Naive thymus-derived CD8-positive, alpha-beta T cell (primary cell): ENCODE results near the gene UHRF2. TPM values are rescaled to one million over a fixed set of nuclear protein-coding genes. Genes with fewer than 3 reads are reported as not detected.

Source experiments
- ATAC-seq, 2 donors: fragments of 150-1000 bp; cut with Tn5 transposase in 1 of 2; sonication (Bioruptor Pico), chemical (Tn5 transposase) in 1 of 2; 1 replicate in 1 of 2; 2 replicates in 1 of 2; pipeline ENCODE4 v1.10.0; 2021; ENCODE audit warnings: mild to moderate bottlenecking in 2 of 2, moderate library complexity in 2 of 2
- POLR2A ChIA-PET: fragments of 350-600 bp; sonication (Branson Sonifier 250); formaldehyde crosslinking; loops from one replicate; lab custom pipeline; 2021; ENCODE audit warnings: antibody characterized with exemption; lab: Charles Lee
- DNase-seq, 10 donors: peaks; one replicate each; pipeline versions ENCODE4 v3.0.0 to v3.0.0-alpha.2; 2020 to 2022
- H3K27ac Mint-ChIP-seq, 10 donors: one replicate each; pipeline ENCODE4 v1.8.0; 2020 to 2022; ENCODE audit warnings: mild to moderate bottlenecking in 10 of 10, mixed read lengths in 10 of 10, moderate library complexity in 4 of 10, inconsistent platforms in 1 of 10
- H3K27me3 Mint-ChIP-seq, 5 donors: one replicate each; pipeline ENCODE4 v1.8.0; 2021 to 2022; ENCODE audit warnings: mixed read lengths in 5 of 5
- H3K36me3 Mint-ChIP-seq, 3 donors: one replicate each; pipeline ENCODE4 v1.8.0; 2020 to 2022; ENCODE audit warnings: mixed read lengths in 3 of 3, mild to moderate bottlenecking in 2 of 3, inconsistent platforms in 1 of 3
- H3K4me1 Mint-ChIP-seq, 4 donors: one replicate each; pipeline ENCODE4 v1.8.0; 2021 to 2022; ENCODE audit warnings: mixed read lengths in 4 of 4
- H3K4me3 Mint-ChIP-seq, 10 donors: one replicate each; pipeline ENCODE4 v1.8.0; 2020 to 2022; ENCODE audit warnings: mild to moderate bottlenecking in 10 of 10, mixed read lengths in 10 of 10, moderate library complexity in 6 of 10, inconsistent platforms in 1 of 10
- H3K9me3 Mint-ChIP-seq, 9 donors: one replicate each; pipeline ENCODE4 v1.8.0; 2020 to 2022; ENCODE audit warnings: mixed read lengths in 9 of 9, mild to moderate bottlenecking in 3 of 9, inconsistent platforms in 1 of 9, moderate library complexity in 1 of 9
- polyA plus RNA-seq, 3 donors: library from polyadenylated mRNA; unstranded; fragments of 300-500 nt; fragmentation: Illumina TruSeq; gene quantifications; one replicate each; pipeline ENCODE4 v1.2.3, GENCODE V29; 2021
- total RNA-seq, 8 experiments: library from RNA in 2 of 8; stranded (reverse) in 2 of 8; gene quantifications; one replicate each; pipeline ENCODE4 v1.2.3 and lab custom pipeline; 2021 to 2026

The UHRF2 gene
- total and polyA plus RNA-seq, 5 experiments from 2014 or later = 9.4 to 125 (median 13.1) TPM

GRCh38 chr9:6549106-6549800 lies 136.3 kb downstream of the UHRF2 start:
- Mint-ChIP-seq H3K27ac (no peak overlapping the region), H3K36me3 (no peaks in the 10 kb centered on the region), H3K27me3 (peaks cover 0 to 1% (median 0%) of the 10 kb centered on the region in 5 donors), H3K4me1 (no peaks in the 10 kb centered on the region), H3K4me3 (no peak overlapping the region), H3K9me3 (no peaks in the 10 kb centered on the region)
- ATAC-seq (no peak), DNase-seq (no peak)
- POLR2A ChIA-PET = no interaction called here

- Mint-ChIP-seq H3K4me1 (no peaks in the 10 kb centered on the region), H3K9me3 (no peaks in the 10 kb centered on the region), H3K36me3 (no peaks in the 10 kb centered on the region), H3K27me3 (peaks cover 0 to 2% (median 0%) of the 10 kb centered on the region in 5 donors), H3K4me3 (no peak overlapping the region), H3K27ac (peak overlapping the region in 1 of 10 donors; percentile 3)
- DNase-seq (no peak), ATAC-seq (no peak)
- POLR2A ChIA-PET = no interaction called here
Observed at GRCh38 chr9:6551136-6551535, 138.1 kb downstream of the UHRF2 start.

GRCh38 chr9:6552033-6552432 lies 139.0 kb downstream of the UHRF2 start:
- Mint-ChIP-seq H3K27me3 (peaks cover 0 to 4% (median 0%) of the 10 kb centered on the region in 5 donors), H3K4me3 (no peak overlapping the region), H3K9me3 (no peaks in the 10 kb centered on the region), H3K27ac (no peak overlapping the region), H3K4me1 (no peaks in the 10 kb centered on the region), H3K36me3 (no peaks in the 10 kb centered on the region)
- ATAC-seq = no peak
- no peak for DNase-seq
- POLR2A ChIA-PET = no interaction called here

- H3K27me3 Mint-ChIP-seq = peaks cover 0 to 4% (median 0%) of the 10 kb centered on the region in 5 donors
- H3K4me1 Mint-ChIP-seq = no peaks in the 10 kb centered on the region
- H3K36me3 Mint-ChIP-seq = no peaks in the 10 kb centered on the region
- no peaks in the 10 kb centered on the region for H3K9me3 Mint-ChIP-seq
- ATAC-seq (no peak), DNase-seq (no peak)
- POLR2A ChIA-PET = no interaction called here
- H3K27ac Mint-ChIP-seq = no peak overlapping the region
- no peak overlapping the region for H3K4me3 Mint-ChIP-seq
Observed at GRCh38 chr9:6552498-6553121, 139.6 kb downstream of the UHRF2 start.

- ATAC-seq = no peak
- H3K9me3 Mint-ChIP-seq = no peaks in the 10 kb centered on the region
Observed at GRCh38 chr9:6553866-6554265, 140.9 kb downstream of the UHRF2 start.

More at GRCh38 chr9:6553866-6554265, 140.9 kb downstream of the UHRF2 start:
- no peak overlapping the region for H3K27ac Mint-ChIP-seq
- POLR2A ChIA-PET = no interaction called here
- no peaks in the 10 kb centered on the region for H3K4me1 Mint-ChIP-seq
- no peak overlapping the region for H3K4me3 Mint-ChIP-seq
- no peaks in the 10 kb centered on the region for H3K36me3 Mint-ChIP-seq
- no peak for DNase-seq
- H3K27me3 Mint-ChIP-seq = peaks cover 0 to 4% (median 0%) of the 10 kb centered on the region in 5 donors

Other genes with a start within 250 kb of the UHRF2 start
- gene IL33, start 197.4 kb upstream of the UHRF2 start, total RNA-seq = not detected
- gene IL33, start 197.4 kb upstream of the UHRF2 start, polyA plus RNA-seq = not detected
- not detected for gene TPD52L3, start 84.8 kb upstream of the UHRF2 start, total RNA-seq
- gene TPD52L3, start 84.8 kb upstream of the UHRF2 start, polyA plus RNA-seq = not detected
- gene GLDC, start 232.5 kb downstream of the UHRF2 start, total RNA-seq = not detected
- gene GLDC, start 232.5 kb downstream of the UHRF2 start, polyA plus RNA-seq = under 1 TPM in 1 of 3 donors, not detected in 2; 0.62 TPM